Suprapubic skin (tissue), 4 donors: ENCODE data around the gene TMPRSS6.

ENCODE experiments used
- CTCF ChIP-seq, 2 donors: fragments of 200-600 bp in 1 of 2; fragments of 450-650 bp in 1 of 2; sonication (generic) in 1 of 2; IDR thresholded peaks; one replicate each; pipeline ENCODE4 v1.5.1; 2016 to 2019; ENCODE audit warnings: antibody characterized with exemption in 2 of 2, mild to moderate bottlenecking in 1 of 2, moderate library complexity in 1 of 2
- EP300 ChIP-seq: sonication (generic); formaldehyde crosslinking; IDR thresholded peaks from one replicate; pipeline ENCODE4 v1.6.1; 2017; ENCODE audit warnings: antibody characterized with exemption
- POLR2AphosphoS5 ChIP-seq, 3 donors: sonication (generic); formaldehyde crosslinking; IDR thresholded peaks; one replicate each; pipeline ENCODE4 v1.6.1; 2017; ENCODE audit warnings: antibody characterized with exemption in 3 of 3

- no peak for TF ChIP-seq CTCF (IDR thresholded peaks at IDR 0.05)
- no peak for TF ChIP-seq EP300
- no peak for TF ChIP-seq POLR2AphosphoS5 (IDR thresholded peaks at IDR 0.05)
These were observed 13.2 kb upstream of the TMPRSS6 start for GRCh38 chr22:37122598-37123180.
